Measurements from ENCODE around the gene STOX2. TPM values are rescaled to one million over a fixed set of nuclear protein-coding genes. Genes with fewer than 3 reads are reported as not detected.

STOX2 gene, protein sequence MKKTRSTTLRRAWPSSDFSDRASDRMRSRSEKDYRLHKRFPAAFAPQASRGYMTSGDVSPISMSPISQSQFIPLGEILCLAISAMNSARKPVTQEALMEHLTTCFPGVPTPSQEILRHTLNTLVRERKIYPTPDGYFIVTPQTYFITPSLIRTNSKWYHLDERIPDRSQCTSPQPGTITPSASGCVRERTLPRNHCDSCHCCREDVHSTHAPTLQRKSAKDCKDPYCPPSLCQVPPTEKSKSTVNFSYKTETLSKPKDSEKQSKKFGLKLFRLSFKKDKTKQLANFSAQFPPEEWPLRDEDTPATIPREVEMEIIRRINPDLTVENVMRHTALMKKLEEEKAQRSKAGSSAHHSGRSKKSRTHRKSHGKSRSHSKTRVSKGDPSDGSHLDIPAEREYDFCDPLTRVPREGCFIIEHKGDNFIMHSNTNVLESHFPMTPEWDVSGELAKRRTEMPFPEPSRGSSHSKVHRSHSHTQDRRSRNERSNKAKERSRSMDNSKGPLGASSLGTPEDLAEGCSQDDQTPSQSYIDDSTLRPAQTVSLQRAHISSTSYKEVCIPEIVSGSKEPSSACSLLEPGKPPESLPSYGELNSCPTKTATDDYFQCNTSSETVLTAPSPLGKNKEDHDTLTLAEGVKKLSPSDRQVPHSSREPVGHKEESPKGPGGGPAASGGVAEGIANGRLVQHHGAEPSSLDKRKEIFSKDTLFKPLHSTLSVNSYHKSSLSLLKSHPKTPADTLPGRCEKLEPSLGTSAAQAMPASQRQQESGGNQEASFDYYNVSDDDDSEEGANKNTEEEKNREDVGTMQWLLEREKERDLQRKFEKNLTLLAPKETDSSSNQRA (N-terminal part only)
- total RNA-seq (10 to 100 TPM; 15.1 to 27.5 TPM), polyA plus RNA-seq (1 to 10 TPM; 1.8 to 2.0 TPM)
- long read RNA-seq, donor 1: 0 reads
- long read RNA-seq, donor 2, partial matches to known transcripts: 0 of 2 reads
- long read RNA-seq, donor 2, other reads (novel, unspliced or antisense): 0 of 2 reads
- long read RNA-seq, donor 3, partial matches to known transcripts: 0 of 1 reads
- long read RNA-seq, donor 3, other reads (novel, unspliced or antisense): 0 of 1 reads
- long read RNA-seq, donor 4, partial matches to known transcripts: 0 of 2 reads
- long read RNA-seq, donor 4, other reads (novel, unspliced or antisense): 0 of 2 reads
- long read RNA-seq, donor 5: 0 reads

DNA sequence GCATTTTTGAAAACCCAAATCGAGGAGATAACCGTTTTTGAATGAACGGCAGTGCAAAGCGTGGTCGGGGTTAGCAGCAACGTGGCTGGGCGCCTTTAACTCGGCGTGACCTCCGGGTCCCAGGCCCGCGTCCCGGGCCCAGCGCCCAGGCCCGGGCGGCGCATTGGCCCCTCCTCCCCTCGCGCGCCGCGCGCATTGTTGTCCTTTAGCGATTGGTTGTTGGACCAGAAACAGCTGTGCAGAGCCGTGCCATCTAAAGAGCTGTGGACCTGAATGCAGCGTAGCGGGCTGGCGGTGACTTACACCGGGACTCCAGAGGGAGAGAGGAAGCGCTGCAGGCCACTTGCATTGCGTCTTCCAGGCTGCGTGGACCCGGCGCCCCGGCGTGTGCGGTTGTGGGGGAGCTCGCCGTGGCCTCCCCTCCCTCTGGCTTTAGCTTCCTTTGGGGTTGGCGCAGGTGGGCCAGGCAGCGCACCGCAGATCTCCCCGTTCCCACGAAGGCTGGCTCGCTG, at the start of gene STOX2:
Gene STOX2, plus strand, starts transcription at position 227 of the 512 bp plus-strand sequence. CDS start 1,484 bp downstream, outside the sequence.
- no peaks in the 10 kb centered on the region for H3K27me3 ChIP-seq (ENCODE audit: control insufficient read depth in 3 of 3, insufficient read depth in 3 of 3, low read length in 2 of 3)
- TF ChIP-seq, protein P1, sequence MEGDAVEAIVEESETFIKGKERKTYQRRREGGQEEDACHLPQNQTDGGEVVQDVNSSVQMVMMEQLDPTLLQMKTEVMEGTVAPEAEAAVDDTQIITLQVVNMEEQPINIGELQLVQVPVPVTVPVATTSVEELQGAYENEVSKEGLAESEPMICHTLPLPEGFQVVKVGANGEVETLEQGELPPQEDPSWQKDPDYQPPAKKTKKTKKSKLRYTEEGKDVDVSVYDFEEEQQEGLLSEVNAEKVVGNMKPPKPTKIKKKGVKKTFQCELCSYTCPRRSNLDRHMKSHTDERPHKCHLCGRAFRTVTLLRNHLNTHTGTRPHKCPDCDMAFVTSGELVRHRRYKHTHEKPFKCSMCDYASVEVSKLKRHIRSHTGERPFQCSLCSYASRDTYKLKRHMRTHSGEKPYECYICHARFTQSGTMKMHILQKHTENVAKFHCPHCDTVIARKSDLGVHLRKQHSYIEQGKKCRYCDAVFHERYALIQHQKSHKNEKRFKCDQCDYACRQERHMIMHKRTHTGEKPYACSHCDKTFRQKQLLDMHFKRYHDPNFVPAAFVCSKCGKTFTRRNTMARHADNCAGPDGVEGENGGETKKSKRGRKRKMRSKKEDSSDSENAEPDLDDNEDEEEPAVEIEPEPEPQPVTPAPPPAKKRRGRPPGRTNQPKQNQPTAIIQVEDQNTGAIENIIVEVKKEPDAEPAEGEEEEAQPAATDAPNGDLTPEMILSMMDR (IDR thresholded peaks at IDR 0.05; ENCODE audit: control extremely low read depth, extremely low read depth): no peak
- DNase-seq (peak; percentile 86 to 93 (median 88)), ATAC-seq (ENCODE audit: insufficient read depth, low FRiP score) (peak; percentile 77)
- 1% methylated on average over 45 of the region's 45 CpGs for WGBS, 2 donors
- peaks cover 0 to 23% (median 0%) of the 10 kb centered on the region in 5 donors for H3K4me1 ChIP-seq (ENCODE audit: control insufficient read depth in 5 of 5, insufficient read depth in 5 of 5, low read length in 5 of 5)
- H3K9ac ChIP-seq (ENCODE audit: insufficient read depth in 1 of 2, low read length in 2 of 2): peak within 1 kb of the TSS in 1 of 2 donors; percentile 42
- H3K4me3 ChIP-seq: peak within 1 kb of the TSS; percentile 69
- no peaks in the 10 kb centered on the region for H3K36me3 ChIP-seq (ENCODE audit: control insufficient read depth in 4 of 4, insufficient read depth in 4 of 4, low read length in 4 of 4)
- peak within 1 kb of the TSS; percentile 49 to 95 for H3K27ac ChIP-seq (ENCODE audit: low read depth in 1 of 2, low read length in 1 of 2)
- H3K9me3 ChIP-seq (ENCODE audit: control insufficient read depth in 4 of 4, insufficient read depth in 3 of 4, low read length in 3 of 4): no peaks in the 10 kb centered on the region

DNA sequence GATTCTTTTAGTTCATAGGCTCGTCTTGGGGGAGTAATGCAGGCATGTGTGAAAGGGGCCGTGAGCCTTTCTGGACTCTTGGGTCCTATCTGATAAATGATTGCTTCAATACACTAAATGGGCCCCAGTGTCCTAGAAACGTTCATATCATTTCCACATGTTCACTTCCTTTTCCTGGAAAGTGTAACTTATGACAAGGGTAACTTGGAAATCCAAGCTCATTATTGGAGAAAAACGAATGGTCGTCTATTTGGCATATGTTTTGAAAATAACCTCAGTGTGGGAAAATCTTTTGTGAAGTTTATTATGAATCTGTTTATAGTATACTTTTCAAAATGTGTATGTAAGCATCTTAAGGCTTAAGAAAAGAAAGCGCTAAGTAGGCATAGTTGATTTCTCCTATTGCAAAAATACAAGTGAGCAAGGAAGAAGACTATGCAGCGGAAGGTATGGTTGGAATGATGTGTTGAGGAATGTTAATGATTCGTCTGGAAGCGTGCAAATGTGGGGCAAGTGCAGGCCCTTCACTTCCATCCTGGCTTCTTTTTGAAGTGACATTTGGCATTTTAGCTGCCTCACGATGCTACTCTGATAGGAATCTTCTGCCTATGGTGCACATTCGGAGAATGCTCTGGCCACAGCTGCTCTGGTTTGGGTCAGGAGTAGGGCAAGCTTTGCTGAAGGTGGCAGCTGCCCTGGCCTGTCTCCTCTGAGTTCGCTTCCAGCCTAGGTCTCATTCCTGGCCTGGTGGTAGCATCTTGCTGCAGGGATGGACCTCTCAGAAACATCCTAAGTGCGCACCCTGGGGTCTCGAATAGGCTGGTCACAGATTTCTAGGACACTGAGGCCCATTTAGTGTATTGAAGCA, 49.5 kb upstream of the STOX2 start:
- TF ChIP-seq, protein P1 (IDR thresholded peaks at IDR 0.05; ENCODE audit: control extremely low read depth, extremely low read depth): no peak
- Histone ChIP-seq H3K4me1 (ENCODE audit: control insufficient read depth in 5 of 5, insufficient read depth in 5 of 5, low read length in 5 of 5) (peaks cover 0 to 6% (median 3%) of the 10 kb centered on the region in 5 donors), H3K9me3 (ENCODE audit: control insufficient read depth in 4 of 4, insufficient read depth in 3 of 4, low read length in 3 of 4) (no peaks in the 10 kb centered on the region), H3K9ac (ENCODE audit: insufficient read depth in 1 of 2, low read length in 2 of 2) (no peak overlapping the region), H3K36me3 (ENCODE audit: control insufficient read depth in 4 of 4, insufficient read depth in 4 of 4, low read length in 4 of 4) (no peaks in the 10 kb centered on the region), H3K27ac (ENCODE audit: low read depth in 1 of 2, low read length in 1 of 2) (no peak overlapping the region), H3K27me3 (ENCODE audit: control insufficient read depth in 3 of 3, insufficient read depth in 3 of 3, low read length in 2 of 3) (no peaks in the 10 kb centered on the region), H3K4me3 (no peak overlapping the region)
- DNase-seq (no peak), ATAC-seq (ENCODE audit: insufficient read depth, low FRiP score) (no peak)
- 83% methylated on average over 14 of the region's 14 CpGs for WGBS, 2 donors

DNA sequence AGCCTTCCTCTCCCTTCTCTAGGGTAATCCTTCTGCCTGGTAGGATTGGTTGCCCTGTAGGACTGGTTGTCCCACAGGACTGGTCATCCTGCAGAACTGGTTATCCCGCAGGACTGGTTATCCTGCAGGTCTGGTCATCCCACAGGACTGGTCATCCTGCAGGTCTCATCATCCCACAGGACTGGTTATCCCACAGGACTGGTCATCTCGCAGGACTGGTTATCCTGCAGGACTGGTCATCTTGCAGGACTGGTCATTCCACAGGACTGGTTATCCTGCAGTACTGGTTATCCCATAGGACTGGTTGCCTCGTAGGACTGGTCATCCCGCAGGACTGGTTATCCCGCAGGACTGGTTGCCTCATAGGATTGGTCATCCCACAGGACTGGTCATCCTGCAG, 48.1 kb upstream of the STOX2 start:
- 92 to 94% methylated on average over 5 of the region's 5 CpGs for WGBS, 2 donors
- ATAC-seq (ENCODE audit: insufficient read depth, low FRiP score) (no peak), DNase-seq (no peak)
- Histone ChIP-seq H3K9ac (ENCODE audit: insufficient read depth in 1 of 2, low read length in 2 of 2) (no peak overlapping the region), H3K27ac (ENCODE audit: low read depth in 1 of 2, low read length in 1 of 2) (no peak overlapping the region), H3K36me3 (ENCODE audit: control insufficient read depth in 4 of 4, insufficient read depth in 4 of 4, low read length in 4 of 4) (no peaks in the 10 kb centered on the region), H3K27me3 (ENCODE audit: control insufficient read depth in 3 of 3, insufficient read depth in 3 of 3, low read length in 2 of 3) (no peaks in the 10 kb centered on the region), H3K4me3 (no peak overlapping the region), H3K4me1 (ENCODE audit: control insufficient read depth in 5 of 5, insufficient read depth in 5 of 5, low read length in 5 of 5) (peaks cover 0 to 11% (median 6%) of the 10 kb centered on the region in 5 donors), H3K9me3 (ENCODE audit: control insufficient read depth in 4 of 4, insufficient read depth in 3 of 4, low read length in 3 of 4) (no peaks in the 10 kb centered on the region)
- TF ChIP-seq, protein P1 (IDR thresholded peaks at IDR 0.05; ENCODE audit: control extremely low read depth, extremely low read depth): no peak

Measured in lung (tissue), 16 donors.